ENCODE data around the gene LARP7. TPM values are rescaled to one million over a fixed set of nuclear protein-coding genes. Genes with fewer than 3 reads are reported as not detected.
A peak's percentile ranks its signal among the peaks of the same experiment; 100 is the strongest.
"Not testable (repeated sequence)": the region's sequence is repeated elsewhere in the genome, so short reads cannot be mapped to it uniquely, and the experiment has no call there.

Gene LARP7
- total and polyA plus RNA-seq, 5 donors from 2014 or later = 27.7 to 44.9 (median 31.5) TPM

DNA sequence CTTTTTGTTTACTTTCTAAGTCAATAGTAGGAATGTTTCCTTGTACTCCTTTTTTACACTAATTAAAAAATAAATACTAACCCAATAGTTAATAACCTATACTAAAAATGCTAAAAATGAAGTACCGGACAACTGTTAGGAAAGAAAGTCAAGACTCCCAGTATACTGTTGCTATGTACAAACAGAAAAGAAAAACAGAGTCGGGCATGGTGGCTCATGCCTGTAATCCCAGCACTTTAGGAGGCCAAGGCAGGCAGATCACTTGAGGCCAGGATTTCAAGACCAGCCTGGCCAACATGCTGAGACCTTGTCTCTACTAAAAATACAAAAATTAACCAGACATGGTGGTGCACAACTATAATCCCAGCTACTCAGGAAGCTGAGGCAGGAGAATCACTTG lies 24.1 kb upstream of the LARP7 start:
- not testable (repeated sequence) for H3K27ac ChIP-seq (ENCODE audit: insufficient read depth, low read length, poor library complexity, severe bottlenecking); H3K27ac Mint-ChIP-seq; H3K27me3 Mint-ChIP-seq; ATAC-seq (ENCODE audit: low read depth in 2 of 2); H3K4me1 Mint-ChIP-seq; H3K9me3 ChIP-seq (ENCODE audit: control insufficient read depth in 2 of 2, low read length in 2 of 2); H3K27me3 ChIP-seq (ENCODE audit: control insufficient read depth, insufficient read depth, low read length); DNase-seq; H3K4me3 Mint-ChIP-seq; H3K36me3 Mint-ChIP-seq; H3K4me1 ChIP-seq (ENCODE audit: control insufficient read depth, insufficient read depth, low read length, poor library complexity, severe bottlenecking); H3K9me3 Mint-ChIP-seq; H3K36me3 ChIP-seq (ENCODE audit: control insufficient read depth, insufficient read depth, low read length); H3K4me3 ChIP-seq (ENCODE audit: low read depth, low read length)

DNA sequence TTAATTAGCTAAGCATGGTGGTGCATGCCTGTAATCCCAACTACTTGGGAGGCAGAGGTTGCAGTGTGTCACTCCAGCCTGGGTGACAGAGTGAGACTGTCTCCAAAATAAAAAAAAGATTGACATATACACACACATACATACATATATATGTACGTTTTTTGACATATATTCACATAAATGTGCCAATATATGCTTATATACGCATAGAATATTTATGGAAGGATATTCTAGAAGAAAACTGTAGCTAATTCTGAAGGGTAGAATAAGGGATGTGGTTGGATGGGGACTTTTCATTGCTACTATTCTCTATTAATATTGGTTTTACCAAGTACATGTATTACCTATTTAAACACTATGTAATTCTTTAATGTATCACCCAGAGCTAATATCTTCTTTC lies 20.0 kb upstream of the LARP7 start:
- Mint-ChIP-seq H3K9me3 (no peaks in the 10 kb centered on the region), H3K4me3 (no peak overlapping the region), H3K4me1 (peaks cover 0 to 6% (median 0%) of the 10 kb centered on the region in 4 donors), H3K36me3 (no peaks in the 10 kb centered on the region), H3K27me3 (no peaks in the 10 kb centered on the region), H3K27ac (no peak overlapping the region)
- Histone ChIP-seq H3K4me3 (ENCODE audit: low read depth, low read length) (no peak overlapping the region), H3K27me3 (ENCODE audit: control insufficient read depth, insufficient read depth, low read length) (no peaks in the 10 kb centered on the region), H3K9me3 (ENCODE audit: control insufficient read depth in 2 of 2, low read length in 2 of 2) (no peaks in the 10 kb centered on the region), H3K27ac (ENCODE audit: insufficient read depth, low read length, poor library complexity, severe bottlenecking) (no peak overlapping the region), H3K36me3 (ENCODE audit: control insufficient read depth, insufficient read depth, low read length) (peaks cover 2% of the 10 kb centered on the region), H3K4me1 (ENCODE audit: control insufficient read depth, insufficient read depth, low read length, poor library complexity, severe bottlenecking) (no peaks in the 10 kb centered on the region)
- DNase-seq (no peak), ATAC-seq (ENCODE audit: low read depth in 2 of 2) (no peak)

DNA sequence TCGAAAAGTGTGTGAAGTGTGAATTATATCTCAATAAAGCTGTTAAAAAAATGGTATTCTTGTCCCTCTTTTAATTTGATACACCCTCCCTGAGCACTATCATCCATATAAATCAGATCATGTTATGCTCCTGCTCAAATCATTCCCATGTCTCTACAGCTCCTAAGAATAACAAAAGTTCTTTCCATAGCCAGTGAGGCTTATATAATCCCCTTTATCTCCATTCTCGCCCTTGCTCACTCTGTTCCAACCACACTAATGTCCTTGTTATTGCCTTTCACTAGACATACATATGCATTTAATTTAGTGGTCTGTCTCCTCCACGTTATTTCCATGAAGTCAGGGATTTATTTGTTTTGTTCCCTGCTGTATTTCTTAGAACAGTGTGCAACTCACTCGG lies 10.7 kb upstream of the LARP7 start:
- no peak overlapping the region for H3K4me3 Mint-ChIP-seq
- H3K9me3 Mint-ChIP-seq = no peaks in the 10 kb centered on the region
- no peak overlapping the region for H3K27ac ChIP-seq (ENCODE audit: insufficient read depth, low read length, poor library complexity, severe bottlenecking)
- H3K27ac Mint-ChIP-seq = no peak overlapping the region
- no peaks in the 10 kb centered on the region for H3K27me3 Mint-ChIP-seq
- H3K4me1 ChIP-seq (ENCODE audit: control insufficient read depth, insufficient read depth, low read length, poor library complexity, severe bottlenecking) = no peaks in the 10 kb centered on the region
- H3K27me3 ChIP-seq (ENCODE audit: control insufficient read depth, insufficient read depth, low read length) = no peaks in the 10 kb centered on the region
- peaks cover 15% of the 10 kb centered on the region for H3K36me3 Mint-ChIP-seq
- no peak for ATAC-seq (ENCODE audit: low read depth in 2 of 2)
- no peak for DNase-seq
- no peak overlapping the region for H3K4me3 ChIP-seq (ENCODE audit: low read depth, low read length)
- H3K36me3 ChIP-seq (ENCODE audit: control insufficient read depth, insufficient read depth, low read length) = no peaks in the 10 kb centered on the region
- no peaks in the 10 kb centered on the region for H3K4me1 Mint-ChIP-seq
- H3K9me3 ChIP-seq (ENCODE audit: control insufficient read depth in 2 of 2, low read length in 2 of 2) = no peaks in the 10 kb centered on the region

DNA sequence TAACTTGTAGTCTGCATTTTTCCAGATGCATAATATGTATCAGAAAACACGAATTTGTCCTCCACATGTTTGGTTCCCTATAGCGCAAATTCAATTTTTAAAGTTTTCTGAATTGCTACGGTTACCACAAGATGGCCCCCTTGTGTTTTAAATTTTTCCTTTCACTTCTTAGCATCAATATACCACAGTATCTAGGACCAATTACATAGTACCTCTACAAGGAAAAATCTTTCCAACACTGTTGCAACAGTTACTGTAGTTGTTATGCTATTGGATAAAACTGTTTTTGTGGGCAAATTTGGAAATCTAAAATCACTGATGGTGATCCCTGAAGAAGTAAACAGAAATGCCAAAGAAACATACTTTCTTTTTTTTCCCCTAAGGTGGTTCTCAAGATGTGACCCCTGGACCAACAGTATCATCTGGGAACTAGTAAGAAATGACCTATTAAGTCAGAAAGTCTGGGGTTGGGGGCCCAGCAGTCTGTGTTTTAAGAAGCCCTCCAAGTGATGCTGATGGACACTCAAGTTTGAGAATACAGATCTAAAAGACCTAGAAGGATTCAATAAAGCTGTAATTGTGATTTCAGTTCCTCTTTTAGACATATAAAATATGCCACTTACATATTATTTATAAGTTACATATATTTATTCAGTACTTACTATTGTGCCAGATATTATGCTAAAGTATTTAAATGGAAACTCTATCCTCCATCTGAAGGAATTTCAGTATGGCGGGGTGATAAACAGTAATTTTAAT lies 3.3 kb upstream of the LARP7 start:
- H3K9me3 Mint-ChIP-seq = no peaks in the 10 kb centered on the region
- peaks cover 0 to 6% (median 4%) of the 10 kb centered on the region in 4 donors for H3K4me1 Mint-ChIP-seq
- H3K27ac ChIP-seq (ENCODE audit: insufficient read depth, low read length, poor library complexity, severe bottlenecking) = peak overlapping the region; percentile 49

DNA sequence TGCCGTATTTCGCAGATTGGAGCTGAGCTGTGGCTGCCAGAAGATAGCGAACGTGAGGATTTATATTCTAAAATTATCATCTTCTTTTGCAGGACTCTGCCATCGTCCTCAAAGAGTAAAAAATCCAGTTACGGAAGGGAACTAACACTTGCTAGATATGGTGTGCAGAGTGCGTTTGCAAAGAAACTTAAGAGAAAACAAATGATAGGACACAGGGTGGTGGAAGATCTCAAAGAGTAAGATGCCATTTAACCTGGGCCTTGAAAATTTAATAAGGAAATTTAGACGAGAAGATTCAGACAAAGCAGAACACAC lies 566 bp downstream of the LARP7 start:
- Histone ChIP-seq H3K36me3 (ENCODE audit: control insufficient read depth, insufficient read depth, low read length) (peaks cover under 1% of the 10 kb centered on the region), H3K4me1 (ENCODE audit: control insufficient read depth, insufficient read depth, low read length, poor library complexity, severe bottlenecking) (peaks cover 16% of the 10 kb centered on the region), H3K27me3 (ENCODE audit: control insufficient read depth, insufficient read depth, low read length) (no peaks in the 10 kb centered on the region), H3K9me3 (ENCODE audit: control insufficient read depth in 2 of 2, low read length in 2 of 2) (no peaks in the 10 kb centered on the region), H3K27ac (ENCODE audit: insufficient read depth, low read length, poor library complexity, severe bottlenecking) (peak overlapping the region; percentile 99), H3K4me3 (ENCODE audit: low read depth, low read length) (peak overlapping the region; percentile 96)
- Mint-ChIP-seq H3K4me3 (no peak overlapping the region), H3K27ac (no peak overlapping the region), H3K36me3 (peaks cover 17% of the 10 kb centered on the region), H3K4me1 (peaks cover 6 to 26% (median 25%) of the 10 kb centered on the region in 4 donors), H3K9me3 (peaks cover 0 to 2% (median 0%) of the 10 kb centered on the region in 7 donors), H3K27me3 (no peaks in the 10 kb centered on the region)
- no peak for ATAC-seq (ENCODE audit: low read depth in 2 of 2)
- DNase-seq = no peak

More for the DNA sequence above, 3.3 kb upstream of the LARP7 start:
- Histone ChIP-seq H3K4me3 (ENCODE audit: low read depth, low read length) (peak overlapping the region; percentile 64), H3K4me1 (ENCODE audit: control insufficient read depth, insufficient read depth, low read length, poor library complexity, severe bottlenecking) (peaks cover 11% of the 10 kb centered on the region), H3K27me3 (ENCODE audit: control insufficient read depth, insufficient read depth, low read length) (no peaks in the 10 kb centered on the region), H3K36me3 (ENCODE audit: control insufficient read depth, insufficient read depth, low read length) (no peaks in the 10 kb centered on the region), H3K9me3 (ENCODE audit: control insufficient read depth in 2 of 2, low read length in 2 of 2) (no peaks in the 10 kb centered on the region)
- peak overlapping the region in 2 of 4 donors; percentile 57 to 73 for H3K4me3 Mint-ChIP-seq
- ATAC-seq (ENCODE audit: low read depth in 2 of 2) (no peak), DNase-seq (peak in 2 of 3 donors; percentile 53 to 55)
- H3K36me3 Mint-ChIP-seq = peaks cover 4% of the 10 kb centered on the region
- H3K27me3 Mint-ChIP-seq = no peaks in the 10 kb centered on the region
- peak overlapping the region in 2 of 3 donors; percentile 42 to 73 for H3K27ac Mint-ChIP-seq

DNA sequence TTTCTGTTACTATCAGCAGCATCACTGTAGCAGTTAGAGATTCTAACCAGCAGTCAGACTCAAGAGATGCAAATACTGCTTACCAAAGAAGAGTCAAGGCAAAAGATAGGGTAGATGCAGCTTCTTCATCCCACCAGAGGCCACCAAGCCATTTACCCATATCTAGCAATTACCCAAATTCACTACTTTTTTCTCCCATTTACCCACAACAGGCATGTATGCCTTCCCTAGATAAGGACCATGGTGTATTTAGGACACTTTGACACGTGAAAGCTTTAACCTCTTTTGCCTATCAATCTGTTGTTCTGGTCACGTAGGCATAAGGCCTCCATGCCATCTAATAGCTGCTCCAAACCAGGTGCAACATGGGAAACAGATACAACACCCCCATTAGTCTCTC lies 5.6 kb downstream of the LARP7 start:
- peaks cover 41% of the 10 kb centered on the region for H3K36me3 Mint-ChIP-seq
- DNase-seq = no peak
- H3K27ac ChIP-seq (ENCODE audit: insufficient read depth, low read length, poor library complexity, severe bottlenecking) = no peak overlapping the region

DNA sequence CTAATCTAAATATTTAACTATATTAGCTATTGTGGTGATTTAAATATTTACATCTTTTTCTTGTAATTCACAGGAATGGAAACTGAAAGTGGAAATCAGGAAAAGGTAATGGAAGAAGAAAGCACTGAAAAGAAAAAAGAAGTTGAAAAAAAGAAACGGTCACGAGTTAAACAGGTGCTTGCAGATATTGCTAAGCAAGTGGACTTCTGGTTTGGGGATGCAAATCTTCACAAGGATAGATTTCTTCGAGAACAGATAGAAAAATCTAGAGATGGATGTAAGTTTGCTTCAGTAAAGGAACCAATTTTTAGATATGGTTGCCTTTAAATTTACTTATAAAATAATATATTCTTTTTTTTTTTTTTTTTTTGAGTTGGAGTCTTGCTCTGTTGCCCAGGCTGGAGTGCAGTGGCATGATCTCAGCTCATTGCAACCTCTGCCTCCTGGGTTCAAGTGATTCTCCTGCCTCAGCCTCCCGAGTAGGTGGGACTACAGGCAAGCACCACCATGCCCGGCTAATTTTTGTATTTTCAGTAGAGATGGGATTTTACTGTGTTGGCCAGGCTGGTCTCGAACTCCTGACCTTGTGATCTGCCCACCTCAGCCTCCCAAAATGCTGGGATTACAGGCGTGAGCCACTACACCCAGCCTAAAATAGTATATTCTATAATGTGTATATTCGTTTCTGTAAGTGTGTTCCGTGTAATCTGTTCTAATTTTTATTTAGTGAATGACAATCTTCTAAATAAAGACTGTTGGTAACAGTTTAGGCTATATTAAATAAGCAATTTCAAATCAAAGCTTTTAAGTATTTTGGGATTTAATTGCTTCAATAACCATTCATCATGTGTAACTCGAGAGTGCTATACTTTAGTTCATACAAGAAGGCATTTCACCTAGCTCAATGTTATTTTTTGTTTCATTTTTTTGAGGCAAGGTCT lies 7.9 kb downstream of the LARP7 start:
- Mint-ChIP-seq H3K4me1 (peaks cover 12 to 27% (median 23%) of the 10 kb centered on the region in 4 donors), H3K36me3 (peaks cover 38% of the 10 kb centered on the region)
- H3K4me3 ChIP-seq (ENCODE audit: low read depth, low read length); H3K9me3 Mint-ChIP-seq; H3K4me3 Mint-ChIP-seq; H3K9me3 ChIP-seq (ENCODE audit: control insufficient read depth in 2 of 2, low read length in 2 of 2); ATAC-seq (ENCODE audit: low read depth in 2 of 2); H3K27me3 ChIP-seq (ENCODE audit: control insufficient read depth, insufficient read depth, low read length); H3K27me3 Mint-ChIP-seq; DNase-seq; H3K27ac Mint-ChIP-seq; H3K27ac ChIP-seq (ENCODE audit: insufficient read depth, low read length, poor library complexity, severe bottlenecking); H3K4me1 ChIP-seq (ENCODE audit: control insufficient read depth, insufficient read depth, low read length, poor library complexity, severe bottlenecking): not testable (repeated sequence)
- H3K36me3 ChIP-seq (ENCODE audit: control insufficient read depth, insufficient read depth, low read length) = peaks cover 60% of the 10 kb centered on the region

More for the DNA sequence above, 5.6 kb downstream of the LARP7 start:
- peaks cover 36% of the 10 kb centered on the region for H3K36me3 ChIP-seq (ENCODE audit: control insufficient read depth, insufficient read depth, low read length)
- Mint-ChIP-seq H3K9me3 (peaks cover 0 to 2% (median 0%) of the 10 kb centered on the region in 7 donors), H3K4me1 (peaks cover 12 to 31% (median 29%) of the 10 kb centered on the region in 4 donors), H3K4me3 (no peak overlapping the region), H3K27ac (no peak overlapping the region), H3K27me3 (no peaks in the 10 kb centered on the region)
- H3K4me3 ChIP-seq (ENCODE audit: low read depth, low read length) = no peak overlapping the region
- no peak for ATAC-seq (ENCODE audit: low read depth in 2 of 2)
- H3K27me3 ChIP-seq (ENCODE audit: control insufficient read depth, insufficient read depth, low read length) = no peaks in the 10 kb centered on the region
- H3K9me3 ChIP-seq (ENCODE audit: control insufficient read depth in 2 of 2, low read length in 2 of 2) = no peaks in the 10 kb centered on the region
- peaks cover 16% of the 10 kb centered on the region for H3K4me1 ChIP-seq (ENCODE audit: control insufficient read depth, insufficient read depth, low read length, poor library complexity, severe bottlenecking)
